GM12878 (cell line): ENCODE results near the gene STAT5B. TPM values are rescaled to one million over a fixed set of nuclear protein-coding genes. Genes with fewer than 3 reads are reported as not detected.

Source experiments
- ATAC-seq: fragments of 200-7000 bp; cut with Tn5 transposase; 3 replicates; pipeline ENCODE4 v1.9.1; 2020; ENCODE audit warnings: mild to moderate bottlenecking, moderate library complexity
- BruUV-seq: library from RNA; stranded (reverse); fragments of 400-500 nt; replicated peaks from 2 replicates; lab custom pipeline; 2021; lab: Mats Ljungman, UMichigan
- CTCF ChIA-PET: fragments of 300-600 bp; sonication (Branson Sonifier 250); formaldehyde crosslinking; extraction: SDS; loops from one replicate; lab custom pipeline; 2021; ENCODE audit warnings: inconsistent platforms; lab: Yijun Ruan, JAX
- POLR2A ChIA-PET: fragments of 350-600 bp; formaldehyde crosslinking; extraction: SDS; loops from one replicate; lab custom pipeline; 2021; ENCODE audit warnings: inconsistent platforms; lab: Charles Lee
- RAD21 ChIA-PET: fragments of 300-600 bp; sonication (Branson Sonifier 250); formaldehyde crosslinking; loops from one replicate; lab custom pipeline; 2023; ENCODE audit warnings: antibody characterized with exemption; ENCODE audit not compliant: unreplicated experiment; lab: Charles Lee
- SMC1A ChIA-PET: fragments of 300-600 bp; sonication (Branson Sonifier 250); formaldehyde crosslinking; loops from one replicate; lab custom pipeline; 2023; ENCODE audit not compliant: unreplicated experiment, uncharacterized antibody; lab: Charles Lee
- DNase-seq: peaks from one replicate; pipeline ENCODE4 v3.0.0-alpha.2; 2011; ENCODE audit warnings: low read depth, low spot score
- FAIRE-seq: peaks from 3 replicates; lab custom pipeline; 2011; peaks lifted over from hg19 to GRCh38; lab: Jason Lieb, UNC
- H2AFZ ChIP-seq: 2 replicates; pipeline ENCODE4 v1.6.0; 2011; ENCODE audit warnings: low read depth, low read length, control low read depth; ENCODE audit not compliant: control insufficient read depth
- H3K27ac ChIP-seq: 2 replicates; pipeline ENCODE4 v1.5.1; 2011; ENCODE audit warnings: control low read depth; ENCODE audit not compliant: control insufficient read depth, insufficient read depth
- H3K27me3 ChIP-seq, 2 experiments: replicated peaks in 1 of 2; 2 replicates each; pipeline versions ENCODE4 v1.6.0 to v1.6.1; 2011; ENCODE audit warnings: low read length in 1 of 2; ENCODE audit not compliant: control insufficient read depth in 2 of 2, insufficient read depth in 2 of 2
- H3K36me3 ChIP-seq, 2 experiments: 2 replicates each; pipeline ENCODE4 v1.5.1; 2011; ENCODE audit warnings: low read length in 1 of 2; ENCODE audit not compliant: control insufficient read depth in 2 of 2, insufficient read depth in 2 of 2
- H3K4me1 ChIP-seq: 2 replicates; pipeline ENCODE4 v1.6.1; 2011; ENCODE audit warnings: mild to moderate bottlenecking, low read length, moderate library complexity, mixed read lengths; ENCODE audit not compliant: control insufficient read depth, insufficient read depth
- H3K4me2 ChIP-seq: 2 replicates; pipeline ENCODE4 v1.6.0; 2011; ENCODE audit warnings: control low read depth; ENCODE audit not compliant: control insufficient read depth, insufficient read depth
- H3K4me3 ChIP-seq: fragments of 200-600 bp; sonication (generic); 2 replicates; pipeline ENCODE4 v1.5.1; 2016
- H3K79me2 ChIP-seq: 2 replicates; pipeline ENCODE4 v1.6.0; 2011; ENCODE audit warnings: low read length; ENCODE audit not compliant: control insufficient read depth, insufficient read depth
- H3K9ac ChIP-seq: 2 replicates; pipeline ENCODE4 v1.8.0; 2011; ENCODE audit warnings: low read length, control low read depth, mixed read lengths; ENCODE audit not compliant: control insufficient read depth, insufficient read depth
- H3K9me3 ChIP-seq: replicated peaks from 3 replicates; pipeline ENCODE4 v1.5.1; 2011; ENCODE audit warnings: mild to moderate bottlenecking, low read length; ENCODE audit not compliant: control insufficient read depth, insufficient read depth
- H4K20me1 ChIP-seq: 2 replicates; pipeline ENCODE4 v1.6.0; 2011; ENCODE audit not compliant: control insufficient read depth, insufficient read depth
- ATF3 ChIP-seq: IDR thresholded peaks from 2 replicates; pipeline ENCODE4 v1.6.1; 2011; ENCODE audit warnings: low read depth, mild to moderate bottlenecking, low read length, moderate library complexity, borderline replicate concordance; ENCODE audit errors: extremely low read depth
- ATF7 ChIP-seq: fragments of 450-650 bp; IDR thresholded peaks from 2 replicates; pipeline ENCODE4 v1.6.1; 2016; ENCODE audit warnings: low read depth, mild to moderate bottlenecking
- CREM ChIP-seq: IDR thresholded peaks from 2 replicates; pipeline ENCODE4 v1.6.1; 2014; ENCODE audit warnings: antibody characterized with exemption, low read depth
- FOXK2 ChIP-seq: fragments of 450-650 bp; IDR thresholded peaks from 2 replicates; pipeline ENCODE4 v1.6.1; 2017; ENCODE audit warnings: mild to moderate bottlenecking, moderate library complexity
- HDAC2 ChIP-seq: fragments of 200-600 bp; sonication (generic); IDR thresholded peaks from 2 replicates; pipeline ENCODE4 v1.6.1; 2017
- HSF1 ChIP-seq: fragments of 150-350 bp; IDR thresholded peaks from 2 replicates; pipeline ENCODE4 v1.6.1; 2014; ENCODE audit warnings: mild to moderate bottlenecking, low read depth, low read length
- IKZF1 ChIP-seq: fragments of 450-650 bp; conservative IDR thresholded peaks from 2 replicates; pipeline ENCODE4 v1.6.1; 2017; ENCODE audit warnings: antibody characterized with exemption, mild to moderate bottlenecking
- MEF2A ChIP-seq: IDR thresholded peaks from 2 replicates; pipeline ENCODE4 v1.6.1; 2011; ENCODE audit warnings: low read depth, mild to moderate bottlenecking, low read length, moderate library complexity; ENCODE audit not compliant: insufficient read depth
- MXI1 ChIP-seq: fragments of 150-350 bp; IDR thresholded peaks from 2 replicates; pipeline ENCODE4 v1.6.1; 2011; ENCODE audit warnings: low read depth, mild to moderate bottlenecking, inconsistent platforms, low read length, improper control_type of control experiment
- MYC ChIP-seq: IDR thresholded peaks from 2 replicates; pipeline ENCODE4 v1.6.1; 2011; ENCODE audit warnings: mild to moderate bottlenecking, low read length, moderate library complexity, inconsistent platforms; ENCODE audit not compliant: insufficient read depth, insufficient replicate concordance, insufficient read length, severe bottlenecking
- NFXL1 ChIP-seq: fragments of 450-650 bp; IDR thresholded peaks from 2 replicates; pipeline ENCODE4 v1.6.1; 2017; ENCODE audit warnings: antibody characterized with exemption, mild to moderate bottlenecking, borderline replicate concordance
- NR2F1 ChIP-seq: fragments of 450-650 bp; conservative IDR thresholded peaks from 2 replicates; pipeline ENCODE4 v1.6.1; 2017; ENCODE audit warnings: mild to moderate bottlenecking
- SKIL ChIP-seq: fragments of 450-650 bp; IDR thresholded peaks from 2 replicates; pipeline ENCODE4 v1.6.1; 2017; ENCODE audit warnings: mild to moderate bottlenecking, low read depth, inconsistent platforms; ENCODE audit not compliant: poor library complexity, severe bottlenecking
- YY1 ChIP-seq: IDR thresholded peaks from 2 replicates; pipeline ENCODE4 v1.6.1; 2011; ENCODE audit warnings: low read depth, mild to moderate bottlenecking, low read length
- ZNF217 ChIP-seq: fragments of 450-650 bp; IDR thresholded peaks from 2 replicates; pipeline ENCODE4 v1.6.1; 2017; ENCODE audit warnings: antibody characterized with exemption, mild to moderate bottlenecking
- ZNF24 ChIP-seq: fragments of 450-650 bp; IDR thresholded peaks from 2 replicates; pipeline ENCODE4 v1.6.1; 2017; ENCODE audit warnings: antibody characterized with exemption, mild to moderate bottlenecking
- ZNF592 ChIP-seq: fragments of 450-650 bp; IDR thresholded peaks from 2 replicates; pipeline ENCODE4 v1.6.1; 2017; ENCODE audit warnings: mild to moderate bottlenecking, moderate library complexity
- WGBS: methylation state at CpG from one replicate; pipeline ENCODE4 v1.1.6; 2016; ENCODE audit warnings: low lambda C conversion rate; ENCODE audit not compliant: insufficient replicate concordance, insufficient coverage; ENCODE audit errors: missing lambda C conversion rate; 5-methylcytosine and 5-hydroxymethylcytosine counted together
- in situ Hi-C: fragments of 300-500 bp; cut with MboI; formaldehyde crosslinking; loops from 9 replicates; pipeline ENCODE4 v1.14.3; 2018; ENCODE audit warnings: mixed read lengths
- intact Hi-C: fragments of 100-400 bp; cut with micrococcal nuclease; formaldehyde crosslinking; loops from one replicate; pipeline ENCODE4 v1.14.2; 2022; ENCODE audit not compliant: unreplicated experiment
- polyA plus RNA-seq, 11 experiments: library from polyadenylated mRNA; depleted of rRNA in 4 of 11; unstranded in 6 of 11; stranded (reverse) in 5 of 11; fragments of >200 nt; fragmentation: Nextera tagmentation in 4 of 11; fragmentation: Illumina TruSeq in 1 of 11; extraction: Ambion mirVana in 4 of 11; extraction: Trizol in 1 of 11; gene quantifications; 1 replicate in 1 of 11; 2 replicates in 10 of 11; pipeline versions ENCODE4 v1.2.1 to v1.2.3, GENCODE V29; 2011 to 2016; ENCODE audit warnings: inconsistent platforms in 2 of 11, missing spikeins in 2 of 11, low read depth in 1 of 11
- total RNA-seq, 4 experiments: library from RNA; depleted of rRNA in 3 of 4; stranded (reverse); fragments of >200 nt in 3 of 4; fragmentation: Illumina TruSeq in 1 of 4; extraction: Trizol in 1 of 4; gene quantifications; 2 replicates each; pipeline versions ENCODE4 v1.2.1 to v1.2.3, GENCODE V29; 2013 to 2021

The STAT5B gene
- total and polyA plus RNA-seq, 10 of the 15 experiments (the other 5 are each of a cell fraction or from before 2014, with no cell fraction given) = 11.0 to 69.6 (median 46.7) TPM

- SMC1A ChIA-PET = interaction anchor here (1.7 kb wide), 1 partner anchor 18 kb away, joined by 4 read pairs; no protein-coding TSS in a partner anchor
- no peaks in the 10 kb centered on the region for H4K20me1 ChIP-seq
- H3K36me3 ChIP-seq = peaks cover 0 to 2% of the 10 kb centered on the region in 2 experiments; a peak in 1 of 4 replicates
- RAD21 ChIA-PET = no interaction called here
- CTCF ChIA-PET = interaction anchor here (0.6 to 1.8 kb wide), 2 partner anchors 11 to 187 kb away, joined by 4 to 9 read pairs; no protein-coding TSS in a partner anchor
- H3K9ac ChIP-seq = no peak overlapping the region
- no peak overlapping the region for H3K27ac ChIP-seq
- ATAC-seq = no peak
- no peaks in the 10 kb centered on the region; the same call in 1 of the 2 replicates for H3K79me2 ChIP-seq
- no peak for TF ChIP-seq IKZF1
- no peak for TF ChIP-seq ATF3
- TF ChIP-seq MXI1 = no peak
- TF ChIP-seq FOXK2 = no peak
- no peak for TF ChIP-seq NR2F1
- no peak for TF ChIP-seq NFXL1
- no peak for TF ChIP-seq HDAC2
- no peak for TF ChIP-seq MEF2A
- TF ChIP-seq SKIL = no peak
- no peak for TF ChIP-seq CREM
- no peak for TF ChIP-seq ZNF24
- TF ChIP-seq ZNF217 = no peak
- no peak for TF ChIP-seq MYC
- no peak for TF ChIP-seq ATF7
- TF ChIP-seq HSF1 = no peak
- TF ChIP-seq YY1 = no peak
- no peak for TF ChIP-seq ZNF592
- H3K4me1 ChIP-seq = no peaks in the 10 kb centered on the region
- H3K4me3 ChIP-seq = no peak overlapping the region
- in situ Hi-C loops (no loop called here), intact Hi-C loops (no loop called here)
- FAIRE-seq = no peak
- no TSS peak for BruUV-seq
- WGBS = 94% methylated on average over 1 of the region's 5 CpGs
- H3K27me3 ChIP-seq = no peaks in the 10 kb centered on the region
- no peaks in the 10 kb centered on the region for H3K9me3 ChIP-seq
- DNase-seq = no peak
- H2AFZ ChIP-seq = no peak overlapping the region
- H3K4me2 ChIP-seq = no peak overlapping the region
- POLR2A ChIA-PET = interaction anchor here (0.6 to 1.1 kb wide), 3 partner anchors 14 to 104 kb away, joined by 3 to 4 read pairs (median 4); no protein-coding TSS in a partner anchor
Measured at GRCh38 chr17:42233156-42233555, 43.0 kb downstream of the STAT5B start.
